Thoracic aorta (tissue), 2 donors: ENCODE data around the gene CREB3. TPM values are rescaled to one million over a fixed set of nuclear protein-coding genes. Genes with fewer than 3 reads are reported as not detected.

ENCODE experiments used
- ATAC-seq: fragments of 150-250 bp; one replicate; pipeline ENCODE4 v1.8.0; 2017; ENCODE audit warnings: low read depth; ENCODE audit not compliant: insufficient number of reproducible peaks, low FRiP score
- DNase-seq: peaks from one replicate; pipeline ENCODE4 v3.0.0-alpha.2; 2020; ENCODE audit warnings: low spot score
- H3K27ac ChIP-seq, 2 donors: fragments of 200-600 bp; sonication (generic); 1 replicate in 1 of 2; 2 replicates in 1 of 2; pipeline ENCODE4 v1.5.1; 2016; ENCODE audit warnings: mild to moderate bottlenecking in 2 of 2, moderate library complexity in 2 of 2
- H3K27me3 ChIP-seq: fragments of 200-600 bp; sonication (generic); replicated peaks from 2 replicates; pipeline ENCODE4 v1.6.0; 2016; ENCODE audit warnings: mild to moderate bottlenecking; ENCODE audit not compliant: insufficient read depth
- H3K36me3 ChIP-seq: fragments of 200-600 bp; sonication (generic); one replicate; pipeline ENCODE4 v1.5.1; 2016
- H3K4me1 ChIP-seq, 2 donors: fragments of 200-600 bp; sonication (generic); 1 replicate in 1 of 2; 2 replicates in 1 of 2; pipeline versions ENCODE4 v1.5.1 to v1.6.0; 2016; ENCODE audit warnings: low read depth in 2 of 2, mild to moderate bottlenecking in 1 of 2; ENCODE audit not compliant: control insufficient read depth in 1 of 2
- H3K4me3 ChIP-seq: fragments of 200-600 bp; sonication (generic); 2 replicates; pipeline ENCODE4 v1.5.1; 2016; ENCODE audit warnings: mild to moderate bottlenecking
- H3K9me3 ChIP-seq: fragments of 200-600 bp; sonication (generic); 2 replicates; pipeline ENCODE4 v1.5.1; 2016
- total RNA-seq, 2 donors: library from RNA; depleted of rRNA; stranded (reverse); fragments of >200 nt; gene quantifications; one replicate each; pipeline versions ENCODE4 v1.1.0 to v1.2.3, GENCODE V29; 2016
- TF ChIP-seq, protein P1 (sequence below): fragments of 200-600 bp; sonication (generic); IDR thresholded peaks from one replicate; pipeline ENCODE4 v1.5.1; 2019; ENCODE audit warnings: antibody characterized with exemption

CREB3 gene
- total RNA-seq, 2 donors from 2014 or later, result 46.0 to 62.4 TPM

DNA sequence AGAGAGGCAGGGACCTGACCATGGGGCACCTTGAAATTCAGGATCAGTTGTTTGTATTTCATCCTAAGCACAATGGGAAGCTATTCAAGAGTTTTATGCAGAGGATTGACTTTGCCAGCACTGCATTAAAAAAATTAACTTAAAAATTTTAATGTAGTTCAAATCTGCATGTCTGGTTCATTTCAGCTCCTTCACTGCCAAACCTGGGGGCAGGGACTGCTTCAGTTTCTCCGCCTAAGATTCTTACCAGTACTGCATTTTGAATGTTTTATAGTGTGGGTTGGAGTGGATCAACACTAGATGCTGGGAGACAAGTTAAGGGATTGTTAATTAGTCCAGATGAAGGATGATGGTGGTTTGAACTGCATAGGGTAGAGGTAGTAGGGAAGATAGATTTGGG lies 37.3 kb downstream of the CREB3 start:
- no peaks in the 10 kb centered on the region for H3K9me3 ChIP-seq
- H3K4me1 ChIP-seq, result peaks cover 11 to 25% of the 10 kb centered on the region in 2 donors
- no peaks in the 10 kb centered on the region for H3K36me3 ChIP-seq
- H3K27ac ChIP-seq, result no peak overlapping the region
- ATAC-seq (no peak), DNase-seq (no peak)
- TF ChIP-seq, protein P1, sequence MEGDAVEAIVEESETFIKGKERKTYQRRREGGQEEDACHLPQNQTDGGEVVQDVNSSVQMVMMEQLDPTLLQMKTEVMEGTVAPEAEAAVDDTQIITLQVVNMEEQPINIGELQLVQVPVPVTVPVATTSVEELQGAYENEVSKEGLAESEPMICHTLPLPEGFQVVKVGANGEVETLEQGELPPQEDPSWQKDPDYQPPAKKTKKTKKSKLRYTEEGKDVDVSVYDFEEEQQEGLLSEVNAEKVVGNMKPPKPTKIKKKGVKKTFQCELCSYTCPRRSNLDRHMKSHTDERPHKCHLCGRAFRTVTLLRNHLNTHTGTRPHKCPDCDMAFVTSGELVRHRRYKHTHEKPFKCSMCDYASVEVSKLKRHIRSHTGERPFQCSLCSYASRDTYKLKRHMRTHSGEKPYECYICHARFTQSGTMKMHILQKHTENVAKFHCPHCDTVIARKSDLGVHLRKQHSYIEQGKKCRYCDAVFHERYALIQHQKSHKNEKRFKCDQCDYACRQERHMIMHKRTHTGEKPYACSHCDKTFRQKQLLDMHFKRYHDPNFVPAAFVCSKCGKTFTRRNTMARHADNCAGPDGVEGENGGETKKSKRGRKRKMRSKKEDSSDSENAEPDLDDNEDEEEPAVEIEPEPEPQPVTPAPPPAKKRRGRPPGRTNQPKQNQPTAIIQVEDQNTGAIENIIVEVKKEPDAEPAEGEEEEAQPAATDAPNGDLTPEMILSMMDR, result no peak
- H3K4me3 ChIP-seq, result no peak overlapping the region
- no peaks in the 10 kb centered on the region for H3K27me3 ChIP-seq

DNA sequence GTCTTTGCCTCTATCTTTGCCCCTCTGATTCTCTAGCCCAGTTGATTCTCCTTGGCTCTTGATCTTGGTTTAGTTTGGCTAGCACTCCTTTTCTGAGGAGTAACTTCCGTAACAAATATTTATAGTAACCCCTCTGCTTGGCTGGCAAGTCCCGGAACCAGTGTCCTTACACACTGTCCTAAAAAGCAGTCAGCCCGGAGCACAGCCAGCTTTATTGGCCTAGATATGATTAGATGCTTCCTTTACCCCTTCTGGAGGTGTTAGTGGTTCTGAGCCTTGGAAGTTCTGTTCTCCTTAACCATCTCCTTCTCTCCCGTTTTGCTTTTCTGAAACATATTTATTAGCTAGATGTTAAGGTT lies 38.6 kb downstream of the CREB3 start:
- peak overlapping the region; percentile 16 to 52 for H3K27ac ChIP-seq
- H3K27me3 ChIP-seq, result no peaks in the 10 kb centered on the region
- TF ChIP-seq, protein P1, result no peak
- peak; percentile 37 for ATAC-seq
- no peak overlapping the region for H3K4me3 ChIP-seq
- H3K9me3 ChIP-seq, result no peaks in the 10 kb centered on the region
- H3K4me1 ChIP-seq, result peaks cover 11 to 25% of the 10 kb centered on the region in 2 donors
- no peaks in the 10 kb centered on the region for H3K36me3 ChIP-seq
- no peak for DNase-seq

DNA sequence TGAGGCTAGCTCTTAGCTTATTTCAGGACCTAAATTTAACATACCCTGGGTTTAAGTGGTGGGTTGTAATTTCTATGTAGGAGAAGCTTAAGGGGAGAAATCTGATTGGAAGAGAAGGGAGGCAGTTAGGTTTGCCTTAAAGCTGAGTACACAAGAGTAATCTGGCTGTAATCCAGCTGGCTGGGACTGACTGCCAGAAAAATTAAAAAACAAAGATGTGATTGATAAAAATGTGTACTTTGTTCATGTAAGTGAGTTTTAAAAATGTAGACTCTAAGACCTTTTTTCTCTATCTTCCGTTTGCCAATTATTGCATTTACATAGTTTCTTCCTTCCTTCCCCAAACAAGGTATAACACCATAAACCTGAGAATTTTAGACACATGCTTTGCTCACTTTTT lies 39.1 kb downstream of the CREB3 start:
- ATAC-seq (no peak), DNase-seq (no peak)
- TF ChIP-seq, protein P1, result no peak
- Histone ChIP-seq H3K4me1 (peaks cover 11 to 25% of the 10 kb centered on the region in 2 donors), H3K27ac (peak overlapping the region; percentile 16 to 52), H3K36me3 (no peaks in the 10 kb centered on the region), H3K4me3 (no peak overlapping the region), H3K27me3 (no peaks in the 10 kb centered on the region), H3K9me3 (no peaks in the 10 kb centered on the region)

DNA sequence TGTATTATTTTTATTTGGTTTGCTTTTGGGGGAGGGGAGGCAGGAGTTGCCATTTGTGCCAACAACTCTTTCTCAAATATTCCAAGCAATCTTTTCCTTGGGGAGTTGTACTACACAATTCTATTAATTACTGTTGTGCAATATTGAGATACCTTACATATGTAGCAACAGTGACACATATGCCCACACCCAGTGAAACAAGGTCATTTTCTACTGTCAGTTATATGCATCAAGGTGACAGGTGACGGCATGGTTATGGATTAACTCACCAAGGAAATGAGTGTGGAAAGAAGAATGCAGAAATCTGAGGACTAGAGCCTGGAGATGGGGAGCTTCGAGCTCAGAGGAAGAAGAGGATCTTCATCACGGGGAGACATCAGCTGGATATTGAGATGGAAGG lies 39.5 kb downstream of the CREB3 start:
- Histone ChIP-seq H3K9me3 (no peaks in the 10 kb centered on the region), H3K27me3 (no peaks in the 10 kb centered on the region), H3K27ac (no peak overlapping the region), H3K4me1 (peaks cover 11 to 25% of the 10 kb centered on the region in 2 donors), H3K36me3 (no peaks in the 10 kb centered on the region), H3K4me3 (no peak overlapping the region)
- DNase-seq (no peak), ATAC-seq (no peak)
- TF ChIP-seq, protein P1, result no peak

DNA sequence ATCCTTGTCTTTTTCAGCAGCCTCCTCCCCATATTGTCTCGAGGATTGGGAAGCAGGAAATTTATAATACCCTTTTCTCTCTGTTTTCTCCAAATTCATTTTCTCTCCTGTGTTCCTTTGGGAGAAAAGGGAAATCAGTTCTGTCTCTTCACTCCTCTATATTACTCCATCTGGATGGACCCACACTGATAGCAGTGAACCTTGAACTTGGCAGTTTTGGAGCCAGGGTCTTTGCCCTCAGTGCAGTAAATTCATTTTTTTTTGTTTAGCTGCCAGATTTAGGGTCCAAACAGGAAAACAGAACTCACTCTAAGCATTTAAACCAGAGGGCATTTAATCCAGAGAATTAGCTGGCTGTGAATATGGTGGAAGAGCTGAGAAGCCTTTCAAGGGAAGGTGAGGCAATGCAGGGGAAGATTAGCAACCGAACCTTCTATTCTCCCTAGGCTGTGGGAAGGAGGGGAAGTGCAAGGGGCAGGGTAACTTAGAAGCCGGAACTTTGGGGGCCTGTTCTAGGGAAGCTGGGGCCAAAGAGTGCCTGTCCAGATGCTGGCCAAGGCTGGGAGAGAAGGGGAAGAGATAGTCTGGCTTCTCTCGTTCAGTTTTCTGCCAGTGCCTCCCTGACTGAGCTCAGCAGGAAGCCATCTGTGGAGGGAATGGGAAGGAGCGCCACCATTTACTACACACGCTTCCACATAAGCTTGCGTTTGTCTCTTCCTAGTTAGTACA lies 42.6 kb downstream of the CREB3 start:
- H3K4me3 ChIP-seq, result no peak overlapping the region
- no peaks in the 10 kb centered on the region for H3K36me3 ChIP-seq
- no peak for DNase-seq
- no peaks in the 10 kb centered on the region for H3K27me3 ChIP-seq
- peaks cover 11 to 22% of the 10 kb centered on the region in 2 donors for H3K4me1 ChIP-seq
- no peak overlapping the region for H3K27ac ChIP-seq
- TF ChIP-seq, protein P1, result no peak
- ATAC-seq, result no peak
- no peaks in the 10 kb centered on the region for H3K9me3 ChIP-seq
